Measurements from ENCODE around the gene EPB41. TPM values are rescaled to one million over a fixed set of nuclear protein-coding genes. Genes with fewer than 3 reads are reported as not detected.

The EPB41 gene
- total and polyA plus RNA-seq, 2 experiments from 2014 or later, result 26.8 to 112 TPM

DNA sequence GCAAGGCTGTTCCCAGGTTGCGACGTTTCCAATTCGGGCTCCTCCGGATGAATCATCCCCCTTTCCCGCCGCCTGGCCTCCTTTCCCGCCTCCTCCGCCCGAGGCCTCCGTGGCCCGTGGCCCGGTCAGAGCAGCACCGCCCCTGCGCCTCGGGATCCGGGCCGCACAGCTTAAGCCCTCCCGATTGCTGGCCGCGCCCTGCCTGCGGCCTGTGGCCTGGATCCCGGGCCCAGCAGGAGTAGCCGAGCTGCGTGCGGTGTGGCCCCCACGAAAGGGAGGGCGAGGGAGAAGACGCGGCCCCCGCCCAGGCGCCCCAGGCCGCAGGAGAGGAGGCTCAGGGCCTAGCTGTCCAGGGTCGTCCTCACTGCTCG, 208.3 kb downstream of the EPB41 start (continued):
- TF ChIP-seq, protein P1, sequence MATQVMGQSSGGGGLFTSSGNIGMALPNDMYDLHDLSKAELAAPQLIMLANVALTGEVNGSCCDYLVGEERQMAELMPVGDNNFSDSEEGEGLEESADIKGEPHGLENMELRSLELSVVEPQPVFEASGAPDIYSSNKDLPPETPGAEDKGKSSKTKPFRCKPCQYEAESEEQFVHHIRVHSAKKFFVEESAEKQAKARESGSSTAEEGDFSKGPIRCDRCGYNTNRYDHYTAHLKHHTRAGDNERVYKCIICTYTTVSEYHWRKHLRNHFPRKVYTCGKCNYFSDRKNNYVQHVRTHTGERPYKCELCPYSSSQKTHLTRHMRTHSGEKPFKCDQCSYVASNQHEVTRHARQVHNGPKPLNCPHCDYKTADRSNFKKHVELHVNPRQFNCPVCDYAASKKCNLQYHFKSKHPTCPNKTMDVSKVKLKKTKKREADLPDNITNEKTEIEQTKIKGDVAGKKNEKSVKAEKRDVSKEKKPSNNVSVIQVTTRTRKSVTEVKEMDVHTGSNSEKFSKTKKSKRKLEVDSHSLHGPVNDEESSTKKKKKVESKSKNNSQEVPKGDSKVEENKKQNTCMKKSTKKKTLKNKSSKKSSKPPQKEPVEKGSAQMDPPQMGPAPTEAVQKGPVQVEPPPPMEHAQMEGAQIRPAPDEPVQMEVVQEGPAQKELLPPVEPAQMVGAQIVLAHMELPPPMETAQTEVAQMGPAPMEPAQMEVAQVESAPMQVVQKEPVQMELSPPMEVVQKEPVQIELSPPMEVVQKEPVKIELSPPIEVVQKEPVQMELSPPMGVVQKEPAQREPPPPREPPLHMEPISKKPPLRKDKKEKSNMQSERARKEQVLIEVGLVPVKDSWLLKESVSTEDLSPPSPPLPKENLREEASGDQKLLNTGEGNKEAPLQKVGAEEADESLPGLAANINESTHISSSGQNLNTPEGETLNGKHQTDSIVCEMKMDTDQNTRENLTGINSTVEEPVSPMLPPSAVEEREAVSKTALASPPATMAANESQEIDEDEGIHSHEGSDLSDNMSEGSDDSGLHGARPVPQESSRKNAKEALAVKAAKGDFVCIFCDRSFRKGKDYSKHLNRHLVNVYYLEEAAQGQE (IDR thresholded peaks at IDR 0.05; ENCODE audit: unreplicated experiment), result no peak

DNA sequence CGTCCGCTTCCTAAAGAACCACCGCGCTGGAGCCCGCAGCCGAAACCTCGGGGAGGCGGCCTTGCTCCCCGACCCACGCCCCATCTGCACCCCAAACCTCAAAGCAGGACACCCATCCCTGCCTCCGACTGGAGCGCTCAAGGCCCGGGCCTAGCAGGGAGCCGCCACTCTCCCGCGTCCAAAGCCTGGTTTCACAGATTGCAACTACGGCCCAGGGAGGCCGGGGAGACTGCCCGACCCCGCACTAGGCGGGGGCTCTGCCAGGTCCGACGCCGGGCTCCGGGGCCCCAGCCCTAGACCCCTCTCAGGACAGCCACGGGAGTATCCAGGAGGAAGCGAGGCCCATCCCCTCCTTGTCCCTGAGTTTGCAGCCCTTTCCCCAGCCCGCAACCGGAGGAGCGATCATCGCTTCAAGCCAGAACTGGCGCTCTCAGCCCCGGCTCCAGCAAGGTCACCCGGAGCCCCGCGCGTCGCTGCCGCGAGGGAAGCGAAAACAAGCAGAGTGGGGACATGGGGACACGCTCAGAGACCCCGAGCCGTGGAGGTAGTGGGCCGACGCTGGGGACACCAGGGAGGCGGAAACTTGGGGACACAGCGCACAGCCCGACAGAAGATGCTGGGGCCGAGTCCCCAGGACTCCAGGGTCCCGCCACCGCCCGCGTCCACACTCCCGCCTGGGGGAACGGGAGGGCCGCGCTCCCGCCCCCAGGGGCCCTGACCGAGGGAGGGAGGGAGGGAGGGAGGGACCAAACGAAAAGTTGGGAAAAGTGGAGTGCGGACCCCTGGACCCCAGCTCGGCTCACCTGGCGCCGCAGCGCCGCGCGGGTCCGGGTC, 208.9 kb downstream of the EPB41 start:
- no peaks in the 10 kb centered on the region for H3K9me3 Mint-ChIP-seq
- H3K4me3 ChIP-seq, result peak overlapping the region; percentile 81
- H3K4me2 ChIP-seq, result peak overlapping the region; percentile 99
- H3K27me3 Mint-ChIP-seq (ENCODE audit: insufficient read depth, low read depth, poor library complexity), result peaks cover 38% of the 10 kb centered on the region
- H3K36me3 Mint-ChIP-seq (ENCODE audit: low read depth), result peaks cover 10% of the 10 kb centered on the region; the same call in 1 of the 3 replicates
- no peak overlapping the region; the same call in 1 of the 2 replicates for H2AFZ ChIP-seq
- no peaks in the 10 kb centered on the region for H3K79me2 ChIP-seq (replicated peaks; ENCODE audit: insufficient read depth)
- H3K4me1 Mint-ChIP-seq, result peaks cover 10% of the 10 kb centered on the region
- H3K27me3 ChIP-seq (ENCODE audit: insufficient read depth), result peaks cover 40% of the 10 kb centered on the region
- ATAC-seq (peak; percentile 0), DNase-seq (ENCODE audit: low spot score) (peak; percentile 47)
- H3F3A ChIP-seq (replicated peaks; ENCODE audit: low read depth), result peaks cover 22% of the 10 kb centered on the region; the same call in 1 of the 2 replicates
- H3K27ac ChIP-seq (ENCODE audit: low read depth), result no peak overlapping the region
- no peaks in the 10 kb centered on the region for H3K9me2 ChIP-seq (ENCODE audit: insufficient read depth)
- H4K20me1 ChIP-seq (replicated peaks; ENCODE audit: insufficient read depth), result no peaks in the 10 kb centered on the region; the same call in 1 of the 2 replicates
- no peaks in the 10 kb centered on the region for H3K36me3 ChIP-seq (ENCODE audit: insufficient read depth)
- H3K4me1 ChIP-seq (ENCODE audit: insufficient read depth), result peaks cover 8% of the 10 kb centered on the region; the same call in 1 of the 2 replicates
- H3K27ac Mint-ChIP-seq, result no peak overlapping the region
- H3K4me3 Mint-ChIP-seq, result peak overlapping the region; percentile 75
- TF ChIP-seq, protein P2, sequence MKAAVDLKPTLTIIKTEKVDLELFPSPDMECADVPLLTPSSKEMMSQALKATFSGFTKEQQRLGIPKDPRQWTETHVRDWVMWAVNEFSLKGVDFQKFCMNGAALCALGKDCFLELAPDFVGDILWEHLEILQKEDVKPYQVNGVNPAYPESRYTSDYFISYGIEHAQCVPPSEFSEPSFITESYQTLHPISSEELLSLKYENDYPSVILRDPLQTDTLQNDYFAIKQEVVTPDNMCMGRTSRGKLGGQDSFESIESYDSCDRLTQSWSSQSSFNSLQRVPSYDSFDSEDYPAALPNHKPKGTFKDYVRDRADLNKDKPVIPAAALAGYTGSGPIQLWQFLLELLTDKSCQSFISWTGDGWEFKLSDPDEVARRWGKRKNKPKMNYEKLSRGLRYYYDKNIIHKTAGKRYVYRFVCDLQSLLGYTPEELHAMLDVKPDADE (IDR thresholded peaks at IDR 0.05), result no peak
- TF ChIP-seq EZH2 (IDR thresholded peaks at IDR 0.05; ENCODE audit: low read depth, unreplicated experiment), result peak; percentile 74
- TF ChIP-seq EZH2phosphoT487 (IDR thresholded peaks at IDR 0.05; ENCODE audit: unreplicated experiment), result peak; percentile 46

DNA sequence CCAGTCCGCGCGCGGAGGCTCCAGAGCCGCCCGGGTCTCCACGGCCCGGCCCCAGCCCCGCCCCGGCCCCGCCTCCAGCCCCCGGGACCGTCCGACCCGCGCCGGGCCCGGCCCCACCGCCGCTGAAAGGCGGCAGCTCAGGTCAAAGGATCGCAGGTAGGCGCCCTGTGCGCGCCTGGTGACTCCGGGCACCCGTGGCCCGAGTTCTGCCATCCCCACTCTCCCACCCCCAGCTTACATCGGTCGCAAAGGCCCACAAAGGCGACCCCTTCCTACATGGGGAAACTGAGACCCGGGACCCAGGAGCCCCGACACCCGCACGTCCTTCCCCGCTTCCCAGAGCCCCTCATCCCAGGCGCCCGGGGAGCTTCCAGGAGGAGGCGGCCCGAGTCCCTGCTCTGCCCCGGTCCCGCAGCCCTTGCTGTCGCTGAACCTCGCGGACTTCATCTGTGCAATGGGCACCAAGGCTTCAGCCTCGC, 209.6 kb downstream of the EPB41 start, which contains the start of gene TMEM200B:
Gene TMEM200B (minus strand): TSS at position 17 of the 479 bp plus-strand sequence. CDS start 2,075 bp downstream, outside the sequence.
- Mint-ChIP-seq H3K4me1 (peaks cover 10% of the 10 kb centered on the region), H3K9me3 (no peaks in the 10 kb centered on the region), H3K4me3 (peak within 1 kb of the TSS; percentile 75), H3K27me3 (ENCODE audit: insufficient read depth, low read depth, poor library complexity) (peaks cover 38% of the 10 kb centered on the region), H3K27ac (no peak within 1 kb of the TSS), H3K36me3 (ENCODE audit: low read depth) (peaks cover 5% of the 10 kb centered on the region; the same call in 1 of the 3 replicates)
- no peaks in the 10 kb centered on the region for H3K36me3 ChIP-seq (ENCODE audit: insufficient read depth)
- peak within 1 kb of the TSS; percentile 81 for H3K4me3 ChIP-seq
- peak within 1 kb of the TSS; percentile 99 for H3K4me2 ChIP-seq
- TF ChIP-seq, protein P3, sequence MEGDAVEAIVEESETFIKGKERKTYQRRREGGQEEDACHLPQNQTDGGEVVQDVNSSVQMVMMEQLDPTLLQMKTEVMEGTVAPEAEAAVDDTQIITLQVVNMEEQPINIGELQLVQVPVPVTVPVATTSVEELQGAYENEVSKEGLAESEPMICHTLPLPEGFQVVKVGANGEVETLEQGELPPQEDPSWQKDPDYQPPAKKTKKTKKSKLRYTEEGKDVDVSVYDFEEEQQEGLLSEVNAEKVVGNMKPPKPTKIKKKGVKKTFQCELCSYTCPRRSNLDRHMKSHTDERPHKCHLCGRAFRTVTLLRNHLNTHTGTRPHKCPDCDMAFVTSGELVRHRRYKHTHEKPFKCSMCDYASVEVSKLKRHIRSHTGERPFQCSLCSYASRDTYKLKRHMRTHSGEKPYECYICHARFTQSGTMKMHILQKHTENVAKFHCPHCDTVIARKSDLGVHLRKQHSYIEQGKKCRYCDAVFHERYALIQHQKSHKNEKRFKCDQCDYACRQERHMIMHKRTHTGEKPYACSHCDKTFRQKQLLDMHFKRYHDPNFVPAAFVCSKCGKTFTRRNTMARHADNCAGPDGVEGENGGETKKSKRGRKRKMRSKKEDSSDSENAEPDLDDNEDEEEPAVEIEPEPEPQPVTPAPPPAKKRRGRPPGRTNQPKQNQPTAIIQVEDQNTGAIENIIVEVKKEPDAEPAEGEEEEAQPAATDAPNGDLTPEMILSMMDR (conservative IDR thresholded peaks at IDR 0.05; ENCODE audit: low read depth in 2 of 2), result no peak
- TF ChIP-seq CREB1 (CRISPR knock-in tag; IDR thresholded peaks at IDR 0.05; ENCODE audit: low read depth) (no peak), EZH2 (IDR thresholded peaks at IDR 0.05; ENCODE audit: low read depth, unreplicated experiment) (peak; percentile 39), POLR2AphosphoS5 (IDR thresholded peaks at IDR 0.05; ENCODE audit: low read depth) (0 out of 2 replicates have a peak, but pooled peaks have one; percentile 0)
- no peaks in the 10 kb centered on the region; the same call in 1 of the 2 replicates for H4K20me1 ChIP-seq (replicated peaks; ENCODE audit: insufficient read depth)
- peaks cover 40% of the 10 kb centered on the region for H3K27me3 ChIP-seq (ENCODE audit: insufficient read depth)
- peak within 1 kb of the TSS; percentile 55; the same call in 1 of the 2 replicates for H3K27ac ChIP-seq (ENCODE audit: low read depth)
- H3K79me2 ChIP-seq (replicated peaks; ENCODE audit: insufficient read depth), result no peaks in the 10 kb centered on the region
- DNase-seq (ENCODE audit: low spot score) (peak; percentile 28), ATAC-seq (peak; percentile 15)
- peaks cover 17% of the 10 kb centered on the region; the same call in 1 of the 2 replicates for H3F3A ChIP-seq (replicated peaks; ENCODE audit: low read depth)
- peaks cover 8% of the 10 kb centered on the region; the same call in 1 of the 2 replicates for H3K4me1 ChIP-seq (ENCODE audit: insufficient read depth)
- peak within 1 kb of the TSS; percentile 90 for H2AFZ ChIP-seq
- H3K9me2 ChIP-seq (ENCODE audit: insufficient read depth), result no peaks in the 10 kb centered on the region
